Measurements from ENCODE around the gene MMP21.
A peak's percentile ranks its signal among the peaks of the same experiment; 100 is the strongest.

MMP21 gene

DNA sequence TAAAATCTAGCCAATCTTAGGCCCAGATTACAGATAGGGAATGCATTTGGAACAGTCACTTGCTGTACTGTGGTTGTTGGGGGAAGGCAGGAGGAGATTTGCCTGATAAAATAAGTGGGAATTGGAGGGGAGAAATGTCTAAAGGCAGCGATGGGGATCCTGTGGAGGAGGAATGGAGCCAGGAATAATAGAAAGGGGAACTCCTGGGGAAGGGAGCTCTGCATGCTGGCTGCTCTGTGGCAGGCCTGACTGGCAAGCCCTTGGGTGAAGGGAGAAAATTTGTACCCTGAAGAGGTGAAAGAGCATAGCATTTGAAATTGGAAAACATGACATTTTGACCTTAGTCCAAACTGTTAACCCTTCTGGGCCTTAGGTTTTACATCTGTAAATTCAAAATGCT, 13.7 kb downstream of the MMP21 start:
- DNase-seq: no peak

DNA sequence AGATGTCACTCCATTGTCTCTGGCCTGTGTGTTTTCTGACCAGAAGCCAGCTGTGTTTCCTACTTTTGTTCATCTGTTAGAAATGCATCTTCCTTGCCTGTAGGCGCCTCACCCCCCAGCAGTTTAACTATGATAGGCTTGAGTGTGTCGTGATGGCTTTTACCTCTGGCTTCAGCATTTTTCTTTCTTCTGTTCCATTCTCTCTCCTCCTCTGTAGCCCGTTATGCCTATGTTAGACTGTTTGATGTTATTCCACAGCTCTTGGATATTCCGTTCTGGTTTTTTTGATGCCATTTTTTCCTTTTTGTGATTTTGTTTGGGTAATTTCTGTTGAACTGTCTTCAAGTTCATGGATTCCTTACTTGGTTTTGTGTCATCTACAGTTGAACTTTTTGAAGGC, 17.9 kb downstream of the MMP21 start:
- DNase-seq: no peak

DNA sequence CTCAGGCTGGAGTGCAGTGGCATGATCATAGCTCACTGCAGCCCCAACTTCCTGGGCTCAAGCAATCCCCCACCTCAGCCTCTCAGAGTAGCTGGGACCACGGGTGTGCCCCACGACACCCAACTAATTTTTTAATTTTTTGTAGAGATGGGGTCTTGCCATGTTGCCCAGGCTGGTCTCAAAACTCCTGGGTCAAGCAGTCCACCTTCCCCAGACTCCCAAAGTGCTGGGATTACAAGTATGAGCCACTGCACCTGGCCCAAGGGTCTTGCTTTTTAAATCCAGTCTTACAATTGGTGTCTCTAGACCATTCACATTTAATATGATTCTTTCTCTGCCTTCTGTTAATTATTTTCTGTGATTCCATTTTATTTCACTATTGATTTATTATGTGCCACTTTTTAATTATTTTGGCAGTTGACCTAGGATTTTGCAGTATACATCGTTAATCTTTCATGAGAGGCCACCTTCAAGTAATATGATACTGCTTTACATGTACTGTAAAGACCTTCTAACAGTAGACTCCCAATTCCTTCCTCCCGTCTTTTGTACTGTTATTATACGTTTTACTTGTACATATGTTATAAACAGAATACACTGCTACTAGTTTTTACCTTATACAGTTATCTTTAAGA, 18.7 kb downstream of the MMP21 start:
- no peak for DNase-seq

DNA sequence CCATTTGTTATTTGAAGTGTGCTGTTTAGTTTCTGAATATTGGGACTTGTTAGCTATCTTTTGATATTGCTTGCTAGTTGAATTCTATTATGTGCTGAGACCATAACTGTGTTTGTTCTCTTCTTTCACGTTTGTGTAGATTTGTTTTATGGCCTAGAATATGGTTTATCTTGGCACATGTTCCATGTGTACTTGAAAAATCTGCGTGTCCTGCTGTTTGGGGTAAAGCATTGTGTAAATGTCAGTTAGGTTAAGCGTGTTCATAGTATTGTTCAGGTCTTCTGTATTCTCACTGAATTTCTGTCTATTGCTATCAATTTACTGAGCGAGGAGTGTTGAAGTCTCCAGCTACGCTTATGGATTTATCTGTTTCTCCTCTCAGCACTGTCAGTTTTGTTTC, 19.4 kb downstream of the MMP21 start:
- DNase-seq: no peak

DNA sequence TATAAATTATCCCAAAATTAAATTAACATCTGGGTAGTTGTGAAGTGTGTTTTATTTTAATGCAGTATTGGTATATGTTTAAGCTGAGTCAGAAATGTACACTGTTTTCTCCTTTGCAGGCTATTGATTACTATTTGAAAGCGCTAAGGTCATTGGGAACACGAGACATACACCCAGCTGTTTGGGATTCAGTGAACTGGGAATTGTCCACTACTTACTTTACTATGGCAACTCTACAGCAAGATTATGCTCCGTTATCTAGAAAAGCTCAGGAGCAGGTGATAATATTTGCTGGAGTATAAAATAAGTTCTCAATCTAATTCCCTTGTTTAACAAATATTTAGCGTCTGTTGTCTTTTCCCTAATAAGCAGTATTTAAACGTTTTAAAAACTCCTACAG, 28.2 kb downstream of the MMP21 start:
- no peak for DNase-seq

DNA sequence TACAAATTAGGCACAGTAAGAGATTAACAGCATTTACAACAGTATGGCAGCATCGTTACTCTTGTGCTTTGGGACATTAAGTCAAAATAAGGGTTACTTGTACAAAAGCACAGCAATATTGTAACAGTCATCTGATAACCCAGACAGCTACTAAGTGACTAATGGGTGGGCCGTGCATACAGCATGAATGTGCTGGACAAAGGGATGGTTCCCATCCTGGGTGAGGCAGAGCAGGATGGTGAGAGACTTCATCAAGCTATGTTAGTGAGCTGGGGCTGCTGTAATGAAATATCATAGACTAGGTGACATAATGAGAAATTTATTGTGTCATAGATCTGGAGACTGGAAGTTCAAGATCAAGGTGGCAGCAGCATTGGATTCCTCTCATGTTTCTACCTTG, 30.7 kb downstream of the MMP21 start:
- no peak for DNase-seq

DNA sequence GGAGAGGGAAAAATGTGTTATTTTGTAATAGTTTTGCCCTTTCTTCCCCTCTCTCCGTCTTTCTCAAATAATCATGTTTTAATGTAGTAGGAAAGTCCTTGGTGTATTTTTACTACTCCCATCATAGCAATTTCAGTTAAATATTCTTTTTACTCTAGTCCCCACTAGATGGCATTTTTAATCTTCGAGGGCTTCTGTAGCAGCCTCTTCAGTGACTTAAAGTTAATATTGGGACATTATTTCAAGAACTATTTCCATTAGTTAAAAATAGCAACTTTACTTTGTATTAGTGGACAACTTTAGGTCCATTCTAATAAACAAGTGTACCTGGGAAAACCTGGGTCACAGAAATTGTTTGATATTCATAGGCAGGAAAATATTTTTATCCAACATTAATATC, 33.2 kb downstream of the MMP21 start:
- DNase-seq: no peak

DNA sequence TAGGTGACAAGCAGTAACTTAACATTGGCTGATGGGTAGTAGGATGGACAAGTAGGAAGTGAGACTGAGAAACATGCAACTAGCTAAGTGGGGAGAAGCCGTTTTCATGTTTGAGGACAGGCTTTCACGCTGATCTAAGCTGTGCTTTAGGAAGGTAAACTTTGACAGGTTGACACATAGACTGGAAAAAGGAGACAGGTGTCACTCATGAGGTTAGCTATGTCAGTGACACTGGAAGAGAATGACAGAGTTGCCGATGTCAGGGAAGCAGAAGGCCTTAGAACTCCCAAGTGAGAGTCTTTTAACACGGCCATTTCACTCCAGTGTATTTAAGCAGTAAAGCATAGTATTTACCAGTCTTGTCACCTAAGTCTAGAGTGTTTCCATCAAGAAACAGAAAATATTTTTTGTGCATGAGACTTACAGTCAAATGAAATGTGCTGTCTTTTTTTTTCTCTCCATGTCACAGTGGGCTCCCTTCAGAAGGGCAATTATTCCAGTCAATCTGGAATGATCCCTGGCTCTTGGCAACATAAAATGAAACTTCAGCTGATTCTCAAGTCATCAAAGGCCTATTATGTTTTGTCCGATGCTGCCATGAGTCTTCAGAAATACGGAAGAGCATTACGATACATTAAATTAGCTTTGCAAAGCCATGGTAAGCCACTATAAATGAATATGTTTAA, 35.5 kb downstream of the MMP21 start:
- no peak for DNase-seq

DNA sequence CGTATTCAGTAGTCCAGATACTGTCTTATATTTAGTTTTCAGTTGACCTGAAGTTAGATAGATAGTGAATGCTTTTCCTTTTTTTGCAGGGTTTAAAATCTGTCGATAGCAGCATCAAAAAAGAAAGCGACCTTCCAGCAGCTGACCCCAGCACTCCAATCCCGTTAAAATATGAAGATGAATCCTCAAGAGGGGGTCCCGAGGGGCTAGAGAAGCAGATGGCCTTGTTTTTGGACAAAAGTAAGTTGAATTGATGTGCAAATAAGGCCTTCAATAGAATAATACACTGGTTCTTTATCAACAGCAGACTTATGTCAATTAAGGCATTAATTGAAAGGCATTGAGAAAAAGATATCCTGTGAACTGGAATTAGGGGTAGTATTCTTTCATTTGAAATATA, 37.4 kb downstream of the MMP21 start:
- DNase-seq: no peak

DNA sequence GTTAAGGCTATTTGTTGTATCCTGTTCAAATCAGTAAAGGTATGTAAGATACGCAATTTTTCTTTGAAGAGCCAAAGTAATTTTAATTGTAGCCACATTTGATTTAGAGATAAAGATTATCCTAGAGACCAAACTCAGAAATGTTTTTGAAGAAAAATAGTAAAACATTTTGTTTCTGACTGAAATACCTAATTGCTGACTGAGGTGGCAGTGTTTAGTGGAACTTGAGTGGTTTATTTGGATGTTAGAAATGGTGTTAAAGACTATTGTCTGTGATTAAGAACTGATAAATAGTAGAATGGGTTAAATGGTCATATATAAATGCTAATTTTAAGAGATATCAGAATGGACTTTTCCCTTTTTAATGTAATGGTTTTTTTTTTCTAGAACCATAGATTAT, 40.8 kb downstream of the MMP21 start:
- no peak for DNase-seq

DNA sequence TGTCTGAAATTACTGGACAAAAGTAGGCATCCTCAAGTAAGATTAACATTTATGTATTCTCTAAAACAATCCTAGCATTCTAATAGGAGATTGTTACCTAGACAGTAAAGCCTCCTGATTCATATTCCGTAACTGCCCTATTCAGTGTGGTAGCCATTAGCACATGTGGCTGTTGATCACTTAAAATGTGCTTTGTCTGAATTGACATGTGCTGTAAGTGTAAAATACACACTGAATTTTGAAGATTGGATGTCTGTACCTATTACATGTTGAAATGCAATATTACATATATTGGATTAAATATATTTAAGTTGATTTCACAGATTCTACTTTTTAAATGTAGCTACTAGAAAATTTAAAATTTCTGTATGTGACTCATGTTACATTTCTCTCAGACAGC, 41.5 kb downstream of the MMP21 start:
- DNase-seq: no peak

DNA sequence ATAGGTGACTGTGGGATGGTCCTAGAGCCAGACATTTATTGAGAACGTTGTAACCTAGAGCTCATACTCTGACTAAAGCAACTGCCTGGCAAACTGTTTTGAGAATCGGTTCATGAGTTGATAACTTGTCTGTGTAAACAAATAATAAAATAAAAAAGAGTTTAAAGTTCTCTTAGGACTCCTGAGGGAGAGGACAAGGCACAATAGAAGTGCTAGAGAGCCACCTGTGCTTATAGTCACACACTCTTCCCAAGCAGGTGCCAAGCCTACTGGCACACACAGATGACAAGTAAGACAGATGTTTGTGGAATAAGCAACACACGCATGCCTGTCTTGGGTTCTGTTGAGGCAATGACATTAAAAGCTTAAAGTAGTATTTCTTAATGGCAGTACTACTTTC, 48.2 kb downstream of the MMP21 start:
- DNase-seq: no peak

DNA sequence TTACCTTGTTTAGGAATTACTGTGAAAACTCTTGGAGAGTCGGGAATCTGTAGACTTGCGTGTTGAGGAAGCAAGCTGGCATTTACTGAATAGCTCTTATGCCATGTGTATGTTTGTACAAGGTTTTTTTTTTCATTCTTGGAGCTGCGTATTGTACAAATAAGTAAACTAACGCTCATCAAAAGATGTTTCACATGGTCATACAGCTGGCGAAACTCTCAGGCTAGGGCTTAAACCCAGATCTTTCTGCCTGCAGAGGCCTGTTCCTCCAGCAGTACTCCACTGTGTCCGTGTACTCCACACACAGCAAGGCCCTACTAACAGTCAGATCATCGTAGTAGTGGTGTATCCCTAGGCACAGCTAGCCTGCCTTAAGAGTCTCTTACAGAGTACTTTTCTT, 48.7 kb downstream of the MMP21 start:
- DNase-seq: no peak

DNA sequence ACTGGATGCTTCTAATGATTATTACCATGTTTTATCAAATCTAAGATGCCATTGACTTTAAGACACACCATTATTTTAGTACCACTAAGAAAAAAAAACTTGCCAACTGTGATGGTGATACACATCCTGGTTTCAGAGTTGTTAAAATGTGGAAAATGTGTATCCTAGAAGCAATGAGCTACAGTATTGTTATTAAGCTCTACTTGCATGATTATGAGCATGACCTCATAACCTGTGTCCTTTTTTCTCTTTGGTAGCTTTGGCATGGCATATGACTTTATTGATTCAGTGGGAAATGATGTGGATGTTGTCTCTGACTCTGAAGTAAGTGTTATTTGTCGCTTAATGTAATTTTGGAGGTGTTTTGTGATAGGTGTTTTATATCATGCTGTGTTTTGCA, 52.8 kb downstream of the MMP21 start:
- DNase-seq: no peak

DNA sequence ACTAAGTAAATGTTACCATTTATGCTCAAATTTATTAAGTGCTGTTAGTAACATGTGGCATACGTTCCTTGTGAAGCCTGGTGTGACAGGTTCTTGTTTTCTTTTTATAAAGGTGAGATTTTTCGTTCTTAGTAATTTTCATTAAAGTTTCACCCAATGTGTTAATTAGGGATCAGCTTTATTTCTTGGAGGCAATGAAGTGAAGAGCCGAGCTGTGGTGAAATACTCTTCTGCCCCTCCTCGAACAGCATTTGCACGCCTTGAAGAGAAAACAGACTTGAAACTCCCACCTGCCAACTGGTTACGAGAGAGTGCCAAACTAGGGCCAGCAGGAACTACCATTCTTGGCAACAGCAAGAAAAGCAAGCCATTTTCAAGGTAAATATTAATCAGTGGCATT, 54.6 kb downstream of the MMP21 start:
- DNase-seq: no peak

DNA sequence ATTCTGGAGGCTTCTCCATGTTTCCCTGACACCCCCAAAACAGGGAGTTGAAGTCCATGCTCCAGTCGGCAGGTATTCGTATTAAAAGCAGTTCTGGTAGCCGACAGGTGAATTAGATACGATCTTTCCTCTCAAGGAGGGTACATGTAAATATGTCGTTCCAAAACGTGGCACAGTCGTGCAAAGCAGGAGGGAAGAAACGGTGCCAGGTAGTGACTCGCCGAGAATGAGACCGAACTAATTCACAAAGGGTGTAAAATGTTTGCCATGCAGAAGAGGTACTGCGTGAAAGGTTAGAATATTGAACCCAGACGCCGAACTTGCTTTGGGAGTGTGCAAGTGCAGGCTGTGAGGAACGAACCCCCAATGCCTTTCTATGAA, 55.6 kb downstream of the MMP21 start:
- peak; percentile 2 to 6 for DNase-seq

DNA sequence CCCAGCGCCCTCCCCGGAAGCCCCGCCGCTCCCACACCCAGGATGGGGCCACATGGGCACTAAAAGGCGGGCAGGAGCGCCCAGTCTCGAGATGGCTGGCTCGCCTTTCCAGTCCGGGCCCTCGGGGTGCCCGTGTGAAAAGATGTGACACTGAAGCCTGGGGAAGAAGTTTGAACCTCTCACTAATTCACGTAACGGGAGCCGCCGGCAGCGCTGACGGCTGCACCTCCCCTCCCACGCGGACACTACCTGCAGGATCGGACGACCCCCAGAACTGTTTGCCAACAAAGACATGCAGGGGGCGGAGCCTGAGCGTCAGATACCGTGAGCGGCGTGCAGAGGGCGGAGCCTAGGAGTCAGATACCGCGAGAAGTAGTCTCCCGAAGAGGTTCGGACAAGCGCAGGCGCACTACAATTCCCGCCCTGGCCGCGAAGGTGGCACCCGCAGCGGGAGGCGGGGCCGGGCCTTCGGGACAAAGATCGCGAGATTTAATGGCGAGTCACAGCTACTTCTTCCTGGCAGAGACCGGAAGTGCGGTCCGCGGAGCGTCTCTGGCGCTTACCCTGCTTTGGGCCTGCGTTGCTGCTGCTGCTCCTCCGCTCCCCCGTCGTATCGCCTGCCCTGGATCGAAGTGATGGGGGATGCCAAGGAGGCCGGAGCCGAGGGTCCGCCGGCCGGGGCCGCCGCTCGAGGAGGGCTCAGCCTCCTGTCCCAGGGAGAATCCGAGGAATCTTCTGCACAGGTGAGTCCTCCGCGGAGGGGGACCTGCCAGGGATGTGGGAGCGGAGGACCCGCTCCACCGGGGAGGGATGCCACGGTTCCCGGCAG, 56.2 kb downstream of the MMP21 start, which contains the start of gene EDRF1:
Gene EDRF1 (plus strand): TSS at position 537 of the 829 bp plus-strand sequence. CDS start 99 bp downstream, at position 636.
- peak; percentile 99 to 100 for DNase-seq
